ENCODE data around the gene KCNH5. TPM values are rescaled to one million over a fixed set of nuclear protein-coding genes. Genes with fewer than 3 reads are reported as not detected.
"Not testable (repeated sequence)": the region's sequence is repeated elsewhere in the genome, so short reads cannot be mapped to it uniquely, and the experiment has no call there.

Gene KCNH5
- total RNA-seq, 2 experiments from 2014 or later, result not detected

GRCh38 chr14:62866376-62866775, 178.9 kb downstream of the KCNH5 start:
- no peaks in the 10 kb centered on the region for H3K9me2 ChIP-seq (ENCODE audit: insufficient read depth, low read length)
- BruUV-seq (replicated peaks), result no TSS peak
- ChIA-PET POLR2A (no interaction called here), CTCF (ENCODE audit: unreplicated experiment) (no interaction called here)
- no peaks in the 10 kb centered on the region for H3K79me2 ChIP-seq (ENCODE audit: insufficient read depth, low read depth, low read length)
- H4K20me1 ChIP-seq (ENCODE audit: insufficient read depth, low read length), result no peaks in the 10 kb centered on the region
- no peak for DNase-seq (ENCODE audit: low spot score)
- H3K4me1 ChIP-seq (ENCODE audit: insufficient read depth, low read length, poor library complexity, severe bottlenecking), result no peaks in the 10 kb centered on the region
- no peak overlapping the region for H3K4me3 ChIP-seq (ENCODE audit: low read depth, low read length, poor library complexity, severe bottlenecking)
- intact Hi-C loops (cut with micrococcal nuclease; ENCODE audit: unreplicated experiment), result no loop called here
- no peak for TF ChIP-seq CTCF (conservative IDR thresholded peaks at IDR 0.05; ENCODE audit: low read length)
- no peak for TF ChIP-seq EZH2phosphoT487 (IDR thresholded peaks at IDR 0.05; ENCODE audit: borderline replicate concordance, low read depth, low read length)
- H2AFZ ChIP-seq (ENCODE audit: low read length), result no peak overlapping the region
- no peak overlapping the region for H3K4me2 ChIP-seq (ENCODE audit: low read length)
- no peak overlapping the region for H3K27ac ChIP-seq (ENCODE audit: low read depth, low read length, poor library complexity, severe bottlenecking)
- H3K36me3 ChIP-seq (ENCODE audit: insufficient read depth, low read length), result no peaks in the 10 kb centered on the region
- H3K9me3 ChIP-seq (ENCODE audit: low read length), result no peaks in the 10 kb centered on the region

GRCh38 chr14:62864588-62864987, 180.7 kb downstream of the KCNH5 start:
- DNase-seq (ENCODE audit: low spot score), result no peak
- POLR2A ChIA-PET, result no interaction called here
- BruUV-seq (replicated peaks), result no TSS peak
- intact Hi-C loops (cut with micrococcal nuclease; ENCODE audit: unreplicated experiment), result no loop called here
- H3K9me2 ChIP-seq (ENCODE audit: insufficient read depth, low read length), result no peaks in the 10 kb centered on the region
- no peak overlapping the region for H3K4me3 ChIP-seq (ENCODE audit: low read depth, low read length, poor library complexity, severe bottlenecking)
- no peaks in the 10 kb centered on the region for H4K20me1 ChIP-seq (ENCODE audit: insufficient read depth, low read length)
- no peaks in the 10 kb centered on the region for H3K79me2 ChIP-seq (ENCODE audit: insufficient read depth, low read depth, low read length)
- no peaks in the 10 kb centered on the region for H3K9me3 ChIP-seq (ENCODE audit: low read length)
- H3K4me1 ChIP-seq (ENCODE audit: insufficient read depth, low read length, poor library complexity, severe bottlenecking), result no peaks in the 10 kb centered on the region
- no peak overlapping the region for H2AFZ ChIP-seq (ENCODE audit: low read length)
- no peak overlapping the region for H3K27ac ChIP-seq (ENCODE audit: low read depth, low read length, poor library complexity, severe bottlenecking)
- H3K36me3 ChIP-seq (ENCODE audit: insufficient read depth, low read length), result no peaks in the 10 kb centered on the region
- CTCF ChIA-PET (ENCODE audit: unreplicated experiment), result no interaction called here
- H3K4me2 ChIP-seq (ENCODE audit: low read length), result no peak overlapping the region
- no peak for TF ChIP-seq CTCF (conservative IDR thresholded peaks at IDR 0.05; ENCODE audit: low read length)
- TF ChIP-seq EZH2phosphoT487 (IDR thresholded peaks at IDR 0.05; ENCODE audit: borderline replicate concordance, low read depth, low read length), result no peak

GRCh38 chr14:62858011-62858410, 187.2 kb downstream of the KCNH5 start:
- H2AFZ ChIP-seq (ENCODE audit: low read length); H4K20me1 ChIP-seq (ENCODE audit: insufficient read depth, low read length); H3K4me3 ChIP-seq (ENCODE audit: low read depth, low read length, poor library complexity, severe bottlenecking); H3K4me2 ChIP-seq (ENCODE audit: low read length); H3K27ac ChIP-seq (ENCODE audit: low read depth, low read length, poor library complexity, severe bottlenecking); POLR2A ChIA-PET; H3K79me2 ChIP-seq (ENCODE audit: insufficient read depth, low read depth, low read length); DNase-seq (ENCODE audit: low spot score); H3K9me3 ChIP-seq (ENCODE audit: low read length); H3K4me1 ChIP-seq (ENCODE audit: insufficient read depth, low read length, poor library complexity, severe bottlenecking); intact Hi-C loops (cut with micrococcal nuclease; ENCODE audit: unreplicated experiment); H3K36me3 ChIP-seq (ENCODE audit: insufficient read depth, low read length); H3K9me2 ChIP-seq (ENCODE audit: insufficient read depth, low read length); BruUV-seq (replicated peaks); CTCF ChIA-PET (ENCODE audit: unreplicated experiment): not testable (repeated sequence)

Measured in OCI-LY7 (cell line).